HepG2 (cell line): Measurements from ENCODE around the gene MYO10. TPM values are rescaled to one million over a fixed set of nuclear protein-coding genes. Genes with fewer than 3 reads are reported as not detected.

Experiments used
- KIAA2018 ChIP-seq: sonication (generic); formaldehyde crosslinking; IDR thresholded peaks from 2 replicates; pipeline ENCODE4 v1.5.0; 2020; ENCODE audit warnings: mild to moderate bottlenecking, missing genetic modification reagents, borderline replicate concordance
- PREB ChIP-seq: sonication (generic); formaldehyde crosslinking; IDR thresholded peaks from 2 replicates; pipeline ENCODE4 v1.4.0; 2020; ENCODE audit warnings: missing genetic modification reagents
- YEATS2 ChIP-seq: sonication (generic); formaldehyde crosslinking; IDR thresholded peaks from 2 replicates; pipeline ENCODE4 v1.4.0; 2020; ENCODE audit warnings: missing genetic modification reagents, borderline replicate concordance
- ZNF337 ChIP-seq: sonication (generic); formaldehyde crosslinking; IDR thresholded peaks from 2 replicates; pipeline ENCODE4 v1.5.1; 2020; ENCODE audit warnings: missing genetic modification reagents, low read depth, mild to moderate bottlenecking, borderline replicate concordance
- ZNF512B ChIP-seq: sonication (generic); formaldehyde crosslinking; IDR thresholded peaks from 2 replicates; pipeline ENCODE4 v1.5.1; 2020; ENCODE audit warnings: missing genetic modification reagents, mild to moderate bottlenecking, borderline replicate concordance
- ZNF703 ChIP-seq: sonication (generic); formaldehyde crosslinking; IDR thresholded peaks from 2 replicates; pipeline ENCODE4 v1.5.1; 2020; ENCODE audit warnings: missing genetic modification reagents, mild to moderate bottlenecking, moderate library complexity, borderline replicate concordance
- ZNF775 ChIP-seq: sonication (generic); formaldehyde crosslinking; IDR thresholded peaks from 2 replicates; pipeline ENCODE4 v1.4.0; 2020; ENCODE audit warnings: missing genetic modification reagents, mild to moderate bottlenecking, moderate library complexity, borderline replicate concordance
- ZNF780A ChIP-seq: sonication (generic); formaldehyde crosslinking; IDR thresholded peaks from 2 replicates; pipeline ENCODE4 v1.8.0; 2022; ENCODE audit warnings: mild to moderate bottlenecking, missing genetic modification reagents, moderate library complexity
- polyA plus RNA-seq, 8 experiments: library from polyadenylated mRNA; depleted of rRNA in 3 of 8; stranded (reverse) in 7 of 8; unstranded in 1 of 8; fragments of >200 nt; fragmentation: Illumina TruSeq in 4 of 8; extraction: Trizol in 4 of 8; gene quantifications; 2 replicates each; pipeline versions ENCODE4 v1.2.1 to v1.2.3, GENCODE V29; 2011 to 2016; ENCODE audit warnings: low read depth in 4 of 8, missing spikeins in 1 of 8, mixed read lengths in 1 of 8; ENCODE audit not compliant: insufficient read depth in 1 of 8
- total RNA-seq, 5 experiments: library from RNA; depleted of rRNA; stranded (reverse); fragments of >200 nt; fragmentation: Illumina TruSeq; extraction: Trizol; gene quantifications; 2 replicates each; pipeline ENCODE4 v1.2.3, GENCODE V29; 2016; ENCODE audit warnings: low read depth in 1 of 5
- TF ChIP-seq, protein P1 (sequence below): IDR thresholded peaks from 2 replicates; pipeline ENCODE4 v1.6.1; 2012; ENCODE audit warnings: low read depth, low read length, improper control_type of control experiment
- TF ChIP-seq, protein P2 (sequence below): IDR thresholded peaks from 2 replicates; pipeline ENCODE4 v1.6.1; 2016; ENCODE audit warnings: mild to moderate bottlenecking, missing biosample characterization, missing genetic modification reagents
- TF ChIP-seq, protein P3 (sequence below): sonication (generic); formaldehyde crosslinking; IDR thresholded peaks from 2 replicates; pipeline ENCODE4 v1.8.0; 2022; ENCODE audit warnings: mild to moderate bottlenecking, missing genetic modification reagents, moderate library complexity

Gene MYO10
- total and polyA plus RNA-seq, 2 of the 13 experiments (the other 11 are each of a cell fraction or from before 2014, with no cell fraction given), result 4.5 to 14.0 TPM

GRCh38 chr5:16721151-16722096, 214.7 kb downstream of the MYO10 start (continued):
- TF ChIP-seq KIAA2018 (CRISPR knock-in tag) (no peak), ZNF780A (CRISPR knock-in tag) (0 out of 2 replicates have a peak, but pooled peaks have one; percentile 30), ZNF512B (no peak), YEATS2 (CRISPR knock-in tag) (no peak), ZNF337 (no peak), ZNF703 (no peak), ZNF775 (no peak), PREB (CRISPR knock-in tag) (no peak)
- TF ChIP-seq, protein P1, sequence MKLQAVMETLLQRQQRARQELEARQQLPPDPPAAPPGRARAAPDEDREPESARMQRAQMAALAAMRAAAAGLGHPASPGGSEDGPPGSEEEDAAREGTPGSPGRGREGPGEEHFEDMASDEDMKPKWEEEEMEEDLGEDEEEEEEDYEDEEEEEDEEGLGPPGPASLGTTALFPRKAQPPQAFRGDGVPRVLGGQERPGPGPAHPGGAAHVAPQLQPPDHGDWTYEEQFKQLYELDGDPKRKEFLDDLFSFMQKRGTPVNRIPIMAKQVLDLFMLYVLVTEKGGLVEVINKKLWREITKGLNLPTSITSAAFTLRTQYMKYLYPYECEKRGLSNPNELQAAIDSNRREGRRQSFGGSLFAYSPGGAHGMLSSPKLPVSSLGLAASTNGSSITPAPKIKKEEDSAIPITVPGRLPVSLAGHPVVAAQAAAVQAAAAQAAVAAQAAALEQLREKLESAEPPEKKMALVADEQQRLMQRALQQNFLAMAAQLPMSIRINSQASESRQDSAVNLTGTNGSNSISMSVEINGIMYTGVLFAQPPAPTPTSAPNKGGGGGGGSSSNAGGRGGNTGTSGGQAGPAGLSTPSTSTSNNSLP, result 0 out of 2 replicates have a peak, but pooled peaks have one; percentile 33
- TF ChIP-seq, protein P2, sequence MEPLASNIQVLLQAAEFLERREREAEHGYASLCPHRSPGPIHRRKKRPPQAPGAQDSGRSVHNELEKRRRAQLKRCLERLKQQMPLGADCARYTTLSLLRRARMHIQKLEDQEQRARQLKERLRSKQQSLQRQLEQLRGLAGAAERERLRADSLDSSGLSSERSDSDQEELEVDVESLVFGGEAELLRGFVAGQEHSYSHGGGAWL (CRISPR knock-in tag), result no peak
- TF ChIP-seq, protein P3, sequence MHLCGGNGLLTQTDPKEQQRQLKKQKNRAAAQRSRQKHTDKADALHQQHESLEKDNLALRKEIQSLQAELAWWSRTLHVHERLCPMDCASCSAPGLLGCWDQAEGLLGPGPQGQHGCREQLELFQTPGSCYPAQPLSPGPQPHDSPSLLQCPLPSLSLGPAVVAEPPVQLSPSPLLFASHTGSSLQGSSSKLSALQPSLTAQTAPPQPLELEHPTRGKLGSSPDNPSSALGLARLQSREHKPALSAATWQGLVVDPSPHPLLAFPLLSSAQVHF, result no peak
